ENCODE results near the gene PPP1R36. TPM values are rescaled to one million over a fixed set of nuclear protein-coding genes. Genes with fewer than 3 reads are reported as not detected.

PPP1R36 gene
- total RNA-seq, 1 experiment from 2014 or later, result 0.34 TPM

DNA sequence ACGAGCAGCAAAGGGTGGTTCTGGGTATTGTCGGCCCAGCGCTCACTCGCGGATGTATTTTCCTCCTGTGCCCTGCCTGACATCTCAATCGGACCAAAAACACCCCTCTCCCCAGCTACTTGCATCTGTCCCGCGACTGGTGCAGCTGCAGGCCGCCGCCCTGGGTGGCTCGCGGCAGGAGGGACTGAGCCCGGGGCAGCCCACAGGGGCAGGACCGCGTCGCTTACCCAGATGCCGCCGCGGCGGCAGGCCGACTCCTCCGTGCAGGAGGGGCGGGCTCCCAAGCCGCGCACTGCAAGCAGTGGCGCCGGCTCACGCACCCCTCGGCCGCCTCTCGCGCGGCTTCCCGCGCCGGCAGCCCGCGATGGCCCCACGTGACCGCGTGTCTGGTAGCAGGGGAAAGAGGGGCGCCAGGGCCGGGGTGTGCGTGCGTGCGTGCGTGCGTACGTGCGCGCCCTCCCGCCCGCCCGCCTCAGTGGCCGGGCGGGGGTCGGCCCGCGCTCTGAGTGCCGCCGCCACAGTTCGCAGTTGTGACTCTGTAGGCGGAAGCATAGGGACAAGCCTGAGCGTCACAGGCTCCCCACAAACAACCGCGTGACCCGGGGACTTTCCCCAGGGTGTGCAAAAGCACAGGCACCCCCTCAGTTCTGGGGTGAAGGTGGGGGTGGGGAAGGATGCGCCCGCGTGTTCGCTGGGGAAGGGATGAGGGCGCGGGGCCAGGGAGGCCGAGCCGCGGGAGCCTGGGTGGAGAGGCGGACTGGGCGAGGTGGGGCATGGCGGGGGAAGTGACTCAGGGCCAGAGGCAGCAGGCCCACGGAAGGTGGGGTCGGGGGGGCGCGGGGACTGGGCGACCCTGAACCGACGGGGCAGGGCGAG lies 46.1 kb upstream of the PPP1R36 start, which contains the start of gene ZBTB25:
TSS of gene ZBTB25 (minus strand) at position 405 of the 876 bp plus-strand sequence. CDS start 13,305 bp downstream, outside the sequence.
- BruUV-seq (replicated peaks), result no TSS peak
- Histone ChIP-seq H3K4me3 (ENCODE audit: low read depth, low read length, poor library complexity, severe bottlenecking) (peak within 1 kb of the TSS; percentile 87), H3K4me1 (ENCODE audit: insufficient read depth, low read length, poor library complexity, severe bottlenecking) (peaks cover 31% of the 10 kb centered on the region), H3K36me3 (ENCODE audit: insufficient read depth, low read length, poor library complexity, severe bottlenecking) (peaks cover 4% of the 10 kb centered on the region), H3K27ac (ENCODE audit: low read depth, low read length, poor library complexity, severe bottlenecking) (peak within 1 kb of the TSS; percentile 100), H3K27me3 (replicated peaks; ENCODE audit: insufficient read depth, low read depth, low read length, poor library complexity) (no peaks in the 10 kb centered on the region), H3K9me3 (ENCODE audit: low read depth, low read length, poor library complexity, severe bottlenecking) (no peaks in the 10 kb centered on the region)
- intact Hi-C loops (cut with micrococcal nuclease; ENCODE audit: unreplicated experiment), result no loop called here
- peak; percentile 98 for DNase-seq (ENCODE audit: low spot score)
- ChIA-PET POLR2A (ENCODE audit: low non-redundant PET) (interaction anchor here (0.7 kb wide), 1 partner anchor 135 kb away, joined by 3 read pairs; no protein-coding TSS in a partner anchor), CTCF (interaction anchor here (0.7 kb wide), 1 partner anchor 24 kb away, joined by 4 read pairs; no protein-coding TSS in a partner anchor)
- TF ChIP-seq EZH2 (IDR thresholded peaks at IDR 0.05; ENCODE audit: borderline replicate concordance, low read depth, low read length, poor library complexity, severe bottlenecking), result no peak
- TF ChIP-seq, protein P1, sequence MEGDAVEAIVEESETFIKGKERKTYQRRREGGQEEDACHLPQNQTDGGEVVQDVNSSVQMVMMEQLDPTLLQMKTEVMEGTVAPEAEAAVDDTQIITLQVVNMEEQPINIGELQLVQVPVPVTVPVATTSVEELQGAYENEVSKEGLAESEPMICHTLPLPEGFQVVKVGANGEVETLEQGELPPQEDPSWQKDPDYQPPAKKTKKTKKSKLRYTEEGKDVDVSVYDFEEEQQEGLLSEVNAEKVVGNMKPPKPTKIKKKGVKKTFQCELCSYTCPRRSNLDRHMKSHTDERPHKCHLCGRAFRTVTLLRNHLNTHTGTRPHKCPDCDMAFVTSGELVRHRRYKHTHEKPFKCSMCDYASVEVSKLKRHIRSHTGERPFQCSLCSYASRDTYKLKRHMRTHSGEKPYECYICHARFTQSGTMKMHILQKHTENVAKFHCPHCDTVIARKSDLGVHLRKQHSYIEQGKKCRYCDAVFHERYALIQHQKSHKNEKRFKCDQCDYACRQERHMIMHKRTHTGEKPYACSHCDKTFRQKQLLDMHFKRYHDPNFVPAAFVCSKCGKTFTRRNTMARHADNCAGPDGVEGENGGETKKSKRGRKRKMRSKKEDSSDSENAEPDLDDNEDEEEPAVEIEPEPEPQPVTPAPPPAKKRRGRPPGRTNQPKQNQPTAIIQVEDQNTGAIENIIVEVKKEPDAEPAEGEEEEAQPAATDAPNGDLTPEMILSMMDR (conservative IDR thresholded peaks at IDR 0.05; ENCODE audit: low read depth, low read length), result no peak

DNA sequence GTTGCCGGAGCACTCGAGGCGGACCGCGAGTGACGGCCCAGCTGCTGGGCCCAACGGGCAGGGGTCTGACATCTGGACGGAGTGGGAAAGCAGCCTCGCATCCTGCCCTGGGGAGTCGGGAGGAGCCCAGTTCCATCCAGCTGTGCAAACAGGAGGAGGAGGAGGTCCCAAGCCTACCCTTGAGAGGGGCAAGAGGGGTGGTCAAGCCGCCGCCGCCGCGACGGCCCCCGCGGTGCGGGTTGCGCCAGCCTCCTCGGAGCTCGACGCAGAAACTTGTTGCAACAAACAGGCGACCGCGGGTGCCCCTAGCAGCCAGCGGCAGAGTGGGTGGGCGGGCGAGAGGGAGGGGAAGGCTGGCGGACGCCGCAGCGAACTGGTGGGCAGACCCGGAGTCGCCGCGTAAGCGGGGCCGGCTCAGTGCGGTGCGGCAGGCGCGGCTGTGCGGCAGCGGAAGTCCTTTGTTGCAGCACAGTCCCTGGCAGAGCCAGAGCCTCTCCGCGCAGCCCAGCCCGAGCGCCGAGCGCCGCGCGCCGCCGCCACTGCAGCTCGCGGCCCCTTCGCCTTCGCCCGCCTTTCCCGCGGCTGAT lies 45.4 kb upstream of the PPP1R36 start, which contains the start of gene ZBTB1:
TSS of gene ZBTB1 (plus strand) at position 461 of the 587 bp plus-strand sequence. CDS start 16,735 bp downstream, outside the sequence.
- CTCF ChIA-PET, result interaction anchor here (0.7 kb wide), 1 partner anchor 24 kb away, joined by 4 read pairs; no protein-coding TSS in a partner anchor
- POLR2A ChIA-PET (ENCODE audit: low non-redundant PET), result interaction anchor here (0.7 kb wide), 1 partner anchor 134 kb away, joined by 3 read pairs; no protein-coding TSS in a partner anchor
- peaks cover 31% of the 10 kb centered on the region for H3K4me1 ChIP-seq (ENCODE audit: insufficient read depth, low read length, poor library complexity, severe bottlenecking)
- H3K27ac ChIP-seq (ENCODE audit: low read depth, low read length, poor library complexity, severe bottlenecking), result peak within 1 kb of the TSS; percentile 100
- peak; percentile 93 for DNase-seq (ENCODE audit: low spot score)
- intact Hi-C loops (cut with micrococcal nuclease; ENCODE audit: unreplicated experiment), result no loop called here
- peak within 1 kb of the TSS; percentile 87 for H3K4me3 ChIP-seq (ENCODE audit: low read depth, low read length, poor library complexity, severe bottlenecking)
- TF ChIP-seq EZH2 (IDR thresholded peaks at IDR 0.05; ENCODE audit: borderline replicate concordance, low read depth, low read length, poor library complexity, severe bottlenecking), result no peak
- TF ChIP-seq, protein P1 (conservative IDR thresholded peaks at IDR 0.05; ENCODE audit: low read depth, low read length), result no peak
- no peaks in the 10 kb centered on the region for H3K36me3 ChIP-seq (ENCODE audit: insufficient read depth, low read length, poor library complexity, severe bottlenecking)
- no TSS peak for BruUV-seq (replicated peaks)
- H3K9me3 ChIP-seq (ENCODE audit: low read depth, low read length, poor library complexity, severe bottlenecking), result no peaks in the 10 kb centered on the region
- H3K27me3 ChIP-seq (replicated peaks; ENCODE audit: insufficient read depth, low read depth, low read length, poor library complexity), result no peaks in the 10 kb centered on the region

Data from A673 (cell line).